Sigmoid colon (tissue), 4 donors: ENCODE data around the gene RAB6B.

ENCODE experiments used
- CTCF ChIP-seq, 4 experiments: fragments of 450-650 bp in 3 of 4; fragments of 200-600 bp in 1 of 4; IDR thresholded peaks; one replicate each; pipeline ENCODE4 v1.5.1; 2016 to 2019; ENCODE audit warnings: antibody characterized with exemption in 4 of 4, mild to moderate bottlenecking in 3 of 4, moderate library complexity in 2 of 4
- EP300 ChIP-seq, 4 donors: sonication (generic); formaldehyde crosslinking; IDR thresholded peaks; one replicate each; pipeline ENCODE4 v1.6.1; 2017; ENCODE audit warnings: antibody characterized with exemption in 4 of 4
- POLR2AphosphoS5 ChIP-seq, 4 donors: sonication (generic); formaldehyde crosslinking; IDR thresholded peaks; one replicate each; pipeline ENCODE4 v1.6.1; 2017; ENCODE audit warnings: antibody characterized with exemption in 4 of 4

GRCh38 chr3:133777807-133778568 lies 117.7 kb downstream of the RAB6B start:
- no peak for TF ChIP-seq CTCF (IDR thresholded peaks at IDR 0.05)
- TF ChIP-seq EP300 (IDR thresholded peaks at IDR 0.05): no peak
- TF ChIP-seq POLR2AphosphoS5 (IDR thresholded peaks at IDR 0.05): no peak
